Measurements from ENCODE around the gene TTC12.

- TF ChIP-seq, protein P1, sequence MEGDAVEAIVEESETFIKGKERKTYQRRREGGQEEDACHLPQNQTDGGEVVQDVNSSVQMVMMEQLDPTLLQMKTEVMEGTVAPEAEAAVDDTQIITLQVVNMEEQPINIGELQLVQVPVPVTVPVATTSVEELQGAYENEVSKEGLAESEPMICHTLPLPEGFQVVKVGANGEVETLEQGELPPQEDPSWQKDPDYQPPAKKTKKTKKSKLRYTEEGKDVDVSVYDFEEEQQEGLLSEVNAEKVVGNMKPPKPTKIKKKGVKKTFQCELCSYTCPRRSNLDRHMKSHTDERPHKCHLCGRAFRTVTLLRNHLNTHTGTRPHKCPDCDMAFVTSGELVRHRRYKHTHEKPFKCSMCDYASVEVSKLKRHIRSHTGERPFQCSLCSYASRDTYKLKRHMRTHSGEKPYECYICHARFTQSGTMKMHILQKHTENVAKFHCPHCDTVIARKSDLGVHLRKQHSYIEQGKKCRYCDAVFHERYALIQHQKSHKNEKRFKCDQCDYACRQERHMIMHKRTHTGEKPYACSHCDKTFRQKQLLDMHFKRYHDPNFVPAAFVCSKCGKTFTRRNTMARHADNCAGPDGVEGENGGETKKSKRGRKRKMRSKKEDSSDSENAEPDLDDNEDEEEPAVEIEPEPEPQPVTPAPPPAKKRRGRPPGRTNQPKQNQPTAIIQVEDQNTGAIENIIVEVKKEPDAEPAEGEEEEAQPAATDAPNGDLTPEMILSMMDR (IDR thresholded peaks at IDR 0.05) = no peak
- no peak for TF ChIP-seq POLR2A (IDR thresholded peaks at IDR 0.05)
Measured at GRCh38 chr11:113282898-113283437, 31.4 kb upstream of the TTC12 start.

Data from esophagus squamous epithelium (tissue), 4 donors.